Ishikawa (cell line): ENCODE measurements around the gene MUC3A.

Source experiments
- CEBPB ChIP-seq: IDR thresholded peaks from 2 replicates; pipeline ENCODE4 v1.6.1; 2012
- CREB1 ChIP-seq: IDR thresholded peaks from 2 replicates; pipeline ENCODE4 v1.6.1; 2012; ENCODE audit warnings: low read depth
- NFIC ChIP-seq: IDR thresholded peaks from 2 replicates; pipeline ENCODE4 v1.6.1; 2012
- REST ChIP-seq: IDR thresholded peaks from 2 replicates; pipeline ENCODE4 v1.6.1; 2012; ENCODE audit warnings: low read depth, mild to moderate bottlenecking
- TAF1 ChIP-seq: IDR thresholded peaks from 2 replicates; pipeline ENCODE4 v1.6.1; 2012; ENCODE audit warnings: low read depth, mild to moderate bottlenecking
- ZBTB7A ChIP-seq: IDR thresholded peaks from 2 replicates; pipeline ENCODE4 v1.6.1; 2012; ENCODE audit warnings: low read depth
- TF ChIP-seq, protein P1 (sequence below): IDR thresholded peaks from 2 replicates; pipeline ENCODE4 v1.6.1; 2012

- no peak for TF ChIP-seq REST
- TF ChIP-seq TAF1, result no peak
- no peak for TF ChIP-seq ZBTB7A
- TF ChIP-seq, protein P1, sequence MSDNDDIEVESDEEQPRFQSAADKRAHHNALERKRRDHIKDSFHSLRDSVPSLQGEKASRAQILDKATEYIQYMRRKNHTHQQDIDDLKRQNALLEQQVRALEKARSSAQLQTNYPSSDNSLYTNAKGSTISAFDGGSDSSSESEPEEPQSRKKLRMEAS, result no peak
- TF ChIP-seq CEBPB, result no peak
- no peak for TF ChIP-seq NFIC
- no peak for TF ChIP-seq CREB1
Observed at GRCh38 chr7:101012931-101013330, 63.6 kb downstream of the MUC3A start.
